ENCODE data around the gene CD7.

DNA sequence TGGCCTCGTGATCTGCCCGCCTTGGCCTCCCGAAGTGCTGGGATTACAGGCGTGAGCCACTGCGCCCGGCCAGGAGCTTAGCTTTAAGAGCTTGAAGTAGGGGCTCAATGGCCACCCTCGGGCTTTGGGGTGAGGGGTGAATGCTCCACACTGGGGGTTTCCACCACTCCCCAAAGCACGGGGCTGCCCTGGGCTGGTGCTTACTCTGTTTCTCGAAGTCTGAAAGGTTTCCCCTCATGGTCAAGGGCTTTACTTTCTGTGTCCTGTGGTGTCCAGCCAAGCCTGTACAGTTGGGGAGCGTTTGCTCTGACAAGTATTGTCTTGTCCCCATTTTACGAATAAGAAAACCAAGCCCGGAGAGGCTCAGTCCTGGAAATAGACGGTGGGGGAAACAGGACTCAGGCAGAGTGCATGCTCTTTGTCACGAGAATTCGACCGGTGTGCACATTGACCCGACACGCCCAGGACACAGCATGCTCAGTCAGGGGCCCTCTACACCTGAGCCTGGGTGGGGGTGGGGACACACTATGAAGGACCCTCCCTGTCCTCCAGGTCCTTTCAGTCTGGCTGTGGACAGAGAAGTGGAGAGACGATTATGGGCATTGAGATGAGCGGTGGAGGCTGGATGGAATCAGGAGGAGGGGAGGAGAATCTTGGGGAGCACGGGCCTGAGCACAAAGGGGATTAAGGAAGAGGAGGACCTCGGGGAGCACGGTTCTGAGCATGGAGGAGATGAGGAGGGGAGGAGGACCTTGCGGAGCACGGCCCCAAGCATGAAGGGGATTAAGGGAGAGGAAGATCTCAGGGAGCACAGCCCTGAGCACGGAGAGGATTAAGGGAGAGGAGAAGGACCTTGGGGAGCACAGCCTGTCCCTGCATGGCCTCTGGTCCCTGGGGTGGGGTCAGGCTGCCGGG lies 7.5 kb downstream of the CD7 start:
- TF ChIP-seq NFIC (IDR thresholded peaks at IDR 0.05) = no peak
- TF ChIP-seq EP300 (IDR thresholded peaks at IDR 0.05; ENCODE audit: borderline replicate concordance) = no peak
- no peak for TF ChIP-seq FOXM1 (IDR thresholded peaks at IDR 0.05; ENCODE audit: borderline replicate concordance, low read depth)
- no peak for TF ChIP-seq TAF1 (IDR thresholded peaks at IDR 0.05; ENCODE audit: low read depth)
- TF ChIP-seq, protein P1, sequence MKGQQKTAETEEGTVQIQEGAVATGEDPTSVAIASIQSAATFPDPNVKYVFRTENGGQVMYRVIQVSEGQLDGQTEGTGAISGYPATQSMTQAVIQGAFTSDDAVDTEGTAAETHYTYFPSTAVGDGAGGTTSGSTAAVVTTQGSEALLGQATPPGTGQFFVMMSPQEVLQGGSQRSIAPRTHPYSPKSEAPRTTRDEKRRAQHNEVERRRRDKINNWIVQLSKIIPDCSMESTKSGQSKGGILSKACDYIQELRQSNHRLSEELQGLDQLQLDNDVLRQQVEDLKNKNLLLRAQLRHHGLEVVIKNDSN (IDR thresholded peaks at IDR 0.05) = no peak
- TF ChIP-seq, protein P2, sequence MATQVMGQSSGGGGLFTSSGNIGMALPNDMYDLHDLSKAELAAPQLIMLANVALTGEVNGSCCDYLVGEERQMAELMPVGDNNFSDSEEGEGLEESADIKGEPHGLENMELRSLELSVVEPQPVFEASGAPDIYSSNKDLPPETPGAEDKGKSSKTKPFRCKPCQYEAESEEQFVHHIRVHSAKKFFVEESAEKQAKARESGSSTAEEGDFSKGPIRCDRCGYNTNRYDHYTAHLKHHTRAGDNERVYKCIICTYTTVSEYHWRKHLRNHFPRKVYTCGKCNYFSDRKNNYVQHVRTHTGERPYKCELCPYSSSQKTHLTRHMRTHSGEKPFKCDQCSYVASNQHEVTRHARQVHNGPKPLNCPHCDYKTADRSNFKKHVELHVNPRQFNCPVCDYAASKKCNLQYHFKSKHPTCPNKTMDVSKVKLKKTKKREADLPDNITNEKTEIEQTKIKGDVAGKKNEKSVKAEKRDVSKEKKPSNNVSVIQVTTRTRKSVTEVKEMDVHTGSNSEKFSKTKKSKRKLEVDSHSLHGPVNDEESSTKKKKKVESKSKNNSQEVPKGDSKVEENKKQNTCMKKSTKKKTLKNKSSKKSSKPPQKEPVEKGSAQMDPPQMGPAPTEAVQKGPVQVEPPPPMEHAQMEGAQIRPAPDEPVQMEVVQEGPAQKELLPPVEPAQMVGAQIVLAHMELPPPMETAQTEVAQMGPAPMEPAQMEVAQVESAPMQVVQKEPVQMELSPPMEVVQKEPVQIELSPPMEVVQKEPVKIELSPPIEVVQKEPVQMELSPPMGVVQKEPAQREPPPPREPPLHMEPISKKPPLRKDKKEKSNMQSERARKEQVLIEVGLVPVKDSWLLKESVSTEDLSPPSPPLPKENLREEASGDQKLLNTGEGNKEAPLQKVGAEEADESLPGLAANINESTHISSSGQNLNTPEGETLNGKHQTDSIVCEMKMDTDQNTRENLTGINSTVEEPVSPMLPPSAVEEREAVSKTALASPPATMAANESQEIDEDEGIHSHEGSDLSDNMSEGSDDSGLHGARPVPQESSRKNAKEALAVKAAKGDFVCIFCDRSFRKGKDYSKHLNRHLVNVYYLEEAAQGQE (IDR thresholded peaks at IDR 0.05; ENCODE audit: low read depth) = no peak
- TF ChIP-seq YY1 (IDR thresholded peaks at IDR 0.05; ENCODE audit: low read depth) = no peak
- no peak for TF ChIP-seq RAD21 (IDR thresholded peaks at IDR 0.05; ENCODE audit: low read depth)
- no peak for TF ChIP-seq EGR1 (IDR thresholded peaks at IDR 0.05)
- no peak for TF ChIP-seq TCF12 (IDR thresholded peaks at IDR 0.05; ENCODE audit: low read depth)
- TF ChIP-seq TEAD4 (IDR thresholded peaks at IDR 0.05) = no peak
- TF ChIP-seq CREB1 (IDR thresholded peaks at IDR 0.05; ENCODE audit: low read depth) = no peak
- no peak for TF ChIP-seq CEBPB (IDR thresholded peaks at IDR 0.05)

All from Ishikawa (cell line).